SK-N-SH (cell line): ENCODE data around the gene TEAD4. TPM values are rescaled to one million over a fixed set of nuclear protein-coding genes. Genes with fewer than 3 reads are reported as not detected.

Experiments
- CTCF ChIA-PET: fragments of 300-600, 350-600 bp; formaldehyde crosslinking; extraction: SDS; loops from one replicate; lab custom pipeline; 2021; lab: Yijun Ruan, JAX
- POLR2A ChIA-PET: fragments of 350-600 bp; sonication (Branson Sonifier 250); formaldehyde crosslinking; extraction: SDS; loops from one replicate; lab custom pipeline; 2020; ENCODE audit warnings: antibody characterized with exemption, inconsistent platforms; lab: Yijun Ruan, JAX
- DNase-seq: peaks from one replicate; pipeline ENCODE4 v3.0.0; 2012
- H2AFZ ChIP-seq: fragments of 200-600 bp; sonication (generic); 2 replicates; pipeline ENCODE4 v1.8.1; 2016; ENCODE audit warnings: antibody characterized with exemption, mild to moderate bottlenecking, low read depth
- H3F3A ChIP-seq: fragments of 200-600 bp; sonication (generic); replicated peaks from 2 replicates; pipeline ENCODE3; 2016; ENCODE audit warnings: antibody characterized with exemption, mild to moderate bottlenecking; ENCODE audit not compliant: insufficient read depth
- H3K27ac ChIP-seq, 2 experiments: fragments of 200-500 bp in 1 of 2; fragments of 200-600 bp in 1 of 2; sonication (Bioruptor generic) in 1 of 2; sonication (generic), shearing (Covaris generic) in 1 of 2; 2 replicates each; pipeline versions ENCODE4 v1.5.1 to v1.6.1; 2014 to 2016; ENCODE audit warnings: low read depth in 2 of 2, inconsistent platforms in 1 of 2, low read length in 1 of 2, mild to moderate bottlenecking in 1 of 2, mixed read lengths in 1 of 2
- H3K27me3 ChIP-seq: fragments of 200-600 bp; sonication (generic), shearing (Covaris generic); 2 replicates; pipeline ENCODE4 v1.6.1; 2016; ENCODE audit warnings: mixed run types; ENCODE audit not compliant: insufficient read depth
- H3K36me3 ChIP-seq, 2 experiments: fragments of 200-500 bp in 1 of 2; fragments of 200-600 bp in 1 of 2; sonication (Bioruptor generic) in 1 of 2; sonication (generic) in 1 of 2; replicated peaks in 1 of 2; 2 replicates each; pipeline versions ENCODE3 to v1.5.1; 2014 to 2016; ENCODE audit warnings: low read length in 1 of 2, mild to moderate bottlenecking in 1 of 2; ENCODE audit not compliant: insufficient read depth in 2 of 2, control insufficient read depth in 1 of 2
- H3K4me1 ChIP-seq, 2 experiments: fragments of 200-500 bp in 1 of 2; fragments of 200-600 bp in 1 of 2; sonication (Bioruptor generic) in 1 of 2; sonication (generic), shearing (Covaris generic) in 1 of 2; 2 replicates each; pipeline versions ENCODE4 v1.5.1 to v1.6.1; 2014 to 2016; ENCODE audit warnings: low read depth in 1 of 2, low read length in 1 of 2, mixed run types in 1 of 2; ENCODE audit not compliant: insufficient read depth in 2 of 2, control insufficient read depth in 1 of 2
- H3K4me2 ChIP-seq: fragments of 200-600 bp; sonication (generic), shearing (Covaris generic); 2 replicates; pipeline ENCODE4 v1.6.1; 2017; ENCODE audit warnings: mixed run types
- H3K4me3 ChIP-seq, 2 experiments: fragments of 200-500 bp in 1 of 2; fragments of 200-600 bp in 1 of 2; sonication (Bioruptor generic) in 1 of 2; sonication (generic), shearing (Covaris generic) in 1 of 2; 2 replicates each; pipeline versions ENCODE4 v1.5.1 to v1.8.1; 2014 to 2016; ENCODE audit warnings: low read depth in 2 of 2, inconsistent platforms in 1 of 2, low read length in 1 of 2, mild to moderate bottlenecking in 1 of 2, mixed read lengths in 1 of 2, moderate library complexity in 1 of 2
- H3K79me2 ChIP-seq: fragments of 200-600 bp; sonication (generic); 2 replicates; pipeline ENCODE4 v1.8.1; 2017; ENCODE audit warnings: mild to moderate bottlenecking; ENCODE audit not compliant: insufficient read depth
- H3K9ac ChIP-seq: fragments of 200-600 bp; sonication (generic); 2 replicates; pipeline ENCODE4 v1.6.1; 2017; ENCODE audit warnings: mixed run types
- H3K9me2 ChIP-seq: fragments of 200-600 bp; sonication (generic); 2 replicates; pipeline ENCODE4 v1.6.1; 2017; ENCODE audit warnings: mixed run types
- H3K9me3 ChIP-seq: fragments of 200-600 bp; sonication (generic); 2 replicates; pipeline ENCODE4 v1.6.1; 2017; ENCODE audit warnings: mixed run types, mild to moderate bottlenecking, moderate library complexity
- H4K20me1 ChIP-seq: fragments of 200-600 bp; sonication (generic); 2 replicates; pipeline ENCODE4 v1.6.1; 2017; ENCODE audit warnings: mild to moderate bottlenecking, mixed run types; ENCODE audit not compliant: insufficient read depth
- CHD2 ChIP-seq: fragments of 150-350 bp; IDR thresholded peaks from 2 replicates; pipeline ENCODE4 v1.6.1; 2018; ENCODE audit warnings: low read length; ENCODE audit not compliant: partially characterized antibody
- CTCF ChIP-seq: fragments of 200-600 bp; sonication (generic); IDR thresholded peaks from 2 replicates; pipeline ENCODE4 v1.6.1; 2017; ENCODE audit warnings: antibody characterized with exemption, mild to moderate bottlenecking, moderate library complexity
- FOSL2 ChIP-seq: IDR thresholded peaks from 2 replicates; pipeline ENCODE4 v1.4.0; 2012; ENCODE audit warnings: low read depth, mild to moderate bottlenecking, moderate library complexity, borderline replicate concordance
- FOXJ3 ChIP-seq: sonication (generic); formaldehyde crosslinking; IDR thresholded peaks from 2 replicates; pipeline ENCODE4 v1.5.1; 2020; ENCODE audit warnings: mild to moderate bottlenecking, missing genetic modification reagents
- GATA2 ChIP-seq: sonication (generic); formaldehyde crosslinking; IDR thresholded peaks from 2 replicates; pipeline ENCODE4 v1.5.0; 2020; ENCODE audit warnings: mild to moderate bottlenecking, missing genetic modification reagents
- MAX ChIP-seq: IDR thresholded peaks from 2 replicates; pipeline ENCODE4 v1.4.0; 2012; ENCODE audit warnings: low read depth
- NFIC ChIP-seq: IDR thresholded peaks from 2 replicates; pipeline ENCODE4 v1.4.0; 2012; ENCODE audit warnings: borderline replicate concordance
- RCOR1 ChIP-seq: fragments of 150-350 bp; IDR thresholded peaks from 2 replicates; pipeline ENCODE4 v1.6.1; 2017; ENCODE audit warnings: antibody characterized with exemption, low read length
- RFX5 ChIP-seq: IDR thresholded peaks from 2 replicates; pipeline ENCODE4 v1.6.1; 2012; ENCODE audit warnings: mild to moderate bottlenecking, improper control_type of control experiment, low read length
- RXRA ChIP-seq: IDR thresholded peaks from 2 replicates; pipeline ENCODE4 v1.4.0; 2012; ENCODE audit warnings: low read depth, mild to moderate bottlenecking, borderline replicate concordance
- SIN3A ChIP-seq: IDR thresholded peaks from 2 replicates; pipeline ENCODE4 v1.6.1; 2012; ENCODE audit warnings: low read depth, mild to moderate bottlenecking, low read length, moderate library complexity, borderline replicate concordance
- TCF12 ChIP-seq: IDR thresholded peaks from 2 replicates; pipeline ENCODE4 v1.4.0; 2012
- USF2 ChIP-seq: fragments of 150-350 bp; IDR thresholded peaks from 2 replicates; pipeline ENCODE4 v1.6.1; 2017; ENCODE audit warnings: antibody characterized with exemption, low read length, low read depth, borderline replicate concordance
- YY1 ChIP-seq: IDR thresholded peaks from 2 replicates; pipeline ENCODE4 v1.4.0; 2012; ENCODE audit warnings: low read depth, mild to moderate bottlenecking
- ZBTB33 ChIP-seq: IDR thresholded peaks from 2 replicates; pipeline ENCODE4 v1.4.0; 2012; ENCODE audit warnings: low read depth, borderline replicate concordance
- WGBS: methylation state at CpG from one replicate; pipeline ENCODE4 v1.1.6; 2017; ENCODE audit warnings: low lambda C conversion rate; 5-methylcytosine and 5-hydroxymethylcytosine counted together
- polyA plus RNA-seq, 3 experiments: library from polyadenylated mRNA; depleted of rRNA; stranded (reverse); fragments of >200 nt; gene quantifications; 2 replicates each; pipeline ENCODE4 v1.2.3, GENCODE V29; 2012

TEAD4 gene
- polyA plus RNA-seq, 1 of the 3 experiments (the other 2 are of a cell fraction): 27.1 TPM

GRCh38 chr12:3065300-3065699 lies 106.1 kb downstream of the TEAD4 start:
- no peaks in the 10 kb centered on the region for H3K27me3 ChIP-seq

More at GRCh38 chr12:3065300-3065699, 106.1 kb downstream of the TEAD4 start:
- H3K4me2 ChIP-seq: no peak overlapping the region
- POLR2A ChIA-PET: no interaction called here
- CTCF ChIA-PET: interaction anchor here (0.7 to 1.8 kb wide), 4 partner anchors 8 to 210 kb away, joined by 3 to 8 read pairs (median 4); no protein-coding TSS in a partner anchor
- no peak for TF ChIP-seq FOXJ3
- TF ChIP-seq GATA2 (CRISPR knock-in tag): no peak
- TF ChIP-seq USF2: no peak
- no peak for TF ChIP-seq YY1
- no peak for TF ChIP-seq TCF12
- TF ChIP-seq NFIC: no peak
- TF ChIP-seq SIN3A: no peak
- TF ChIP-seq RCOR1: no peak
- TF ChIP-seq CTCF: no peak
- TF ChIP-seq ZBTB33: no peak
- TF ChIP-seq RFX5: no peak
- TF ChIP-seq MAX: no peak
- TF ChIP-seq CHD2: no peak
- TF ChIP-seq FOSL2: no peak
- TF ChIP-seq RXRA: no peak
- no peak overlapping the region for H3K9ac ChIP-seq
- no peak overlapping the region for H2AFZ ChIP-seq
- no peak overlapping the region for H3K27ac ChIP-seq
- H3K79me2 ChIP-seq: no peaks in the 10 kb centered on the region
- no peaks in the 10 kb centered on the region for H3K4me1 ChIP-seq
- H3K4me3 ChIP-seq: no peak overlapping the region
- WGBS: 71% methylated on average over 2 of the region's 2 CpGs
- H3K9me2 ChIP-seq: no peaks in the 10 kb centered on the region
- no peak for DNase-seq
- H3F3A ChIP-seq: no peaks in the 10 kb centered on the region
- no peaks in the 10 kb centered on the region; the same call in 1 of the 2 replicates for H3K9me3 ChIP-seq
- no peaks in the 10 kb centered on the region for H3K36me3 ChIP-seq
- H4K20me1 ChIP-seq: no peaks in the 10 kb centered on the region
